ENCODE data around the gene BIRC3.

The BIRC3 gene

DNA sequence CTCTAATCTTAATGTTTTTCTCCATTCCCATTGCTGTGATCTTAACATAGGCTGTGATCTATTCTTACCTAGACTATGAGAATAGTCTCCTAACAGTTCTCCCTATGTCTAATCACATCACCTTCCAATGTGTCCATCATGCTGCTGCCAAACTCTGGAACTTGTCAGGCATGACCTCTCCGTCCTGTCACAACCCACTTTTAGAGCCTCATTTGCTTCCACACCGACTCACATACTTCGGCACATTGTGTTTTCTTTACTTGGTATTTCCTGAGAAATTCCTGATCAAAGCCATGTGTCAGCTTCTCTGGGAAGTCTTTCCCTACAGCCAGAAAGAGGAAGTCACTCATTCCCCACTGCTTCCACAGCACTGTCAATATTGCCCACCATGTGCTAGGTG lies 40.5 kb upstream of the BIRC3 start:
- TF ChIP-seq PAX5 (IDR thresholded peaks at IDR 0.05; ENCODE audit: insufficient read depth, low read length, severe bottlenecking) (no peak), POLR2A (IDR thresholded peaks at IDR 0.05; ENCODE audit: low read depth, low read length) (no peak), POLR2AphosphoS5 (IDR thresholded peaks at IDR 0.05; ENCODE audit: low read depth, low read length) (no peak), SPI1 (IDR thresholded peaks at IDR 0.05; ENCODE audit: low read depth, low read length) (no peak), POU2F2 (IDR thresholded peaks at IDR 0.05; ENCODE audit: low read depth, low read length) (no peak), TAF1 (IDR thresholded peaks at IDR 0.05; ENCODE audit: low read depth, low read length) (no peak)
- FAIRE-seq: no peak
- DNase-seq (ENCODE audit: insufficient read length, low spot score): no peak

DNA sequence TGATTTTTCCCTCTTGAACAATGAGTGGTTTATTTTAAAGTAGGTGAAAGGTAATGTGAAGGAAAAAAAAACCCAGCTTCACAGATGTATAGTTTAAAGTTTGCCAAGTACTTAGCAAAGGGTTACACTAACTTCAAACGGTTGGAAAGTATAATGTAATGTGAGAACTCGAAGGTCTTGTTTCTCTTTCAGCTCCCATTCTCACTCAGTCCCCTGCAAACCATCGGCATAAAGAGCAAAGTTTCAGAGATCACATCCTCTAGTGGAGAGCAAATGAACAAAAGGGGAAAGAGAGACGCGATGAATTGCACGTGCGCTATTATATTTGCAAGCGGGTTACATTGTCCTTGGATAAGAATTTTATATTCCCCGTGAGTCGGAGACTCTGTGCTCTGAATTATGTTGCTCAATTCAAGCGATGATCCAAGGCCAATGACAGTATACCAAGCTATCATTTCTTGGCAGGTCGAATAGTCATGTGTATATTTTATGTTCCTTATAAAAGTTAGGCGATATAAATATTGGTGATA lies 37.6 kb upstream of the BIRC3 start:
- no peak for DNase-seq (ENCODE audit: insufficient read length, low spot score)
- TF ChIP-seq POU2F2 (IDR thresholded peaks at IDR 0.05; ENCODE audit: low read depth, low read length) (no peak), TAF1 (IDR thresholded peaks at IDR 0.05; ENCODE audit: low read depth, low read length) (no peak), POLR2AphosphoS5 (IDR thresholded peaks at IDR 0.05; ENCODE audit: low read depth, low read length) (no peak), SPI1 (IDR thresholded peaks at IDR 0.05; ENCODE audit: low read depth, low read length) (no peak), PAX5 (IDR thresholded peaks at IDR 0.05; ENCODE audit: insufficient read depth, low read length, severe bottlenecking) (no peak), POLR2A (IDR thresholded peaks at IDR 0.05; ENCODE audit: low read depth, low read length) (no peak)
- FAIRE-seq: no peak

GRCh38 chr11:102280245-102280833 lies 36.9 kb upstream of the BIRC3 start:
- FAIRE-seq (no peak), DNase-seq (ENCODE audit: insufficient read length, low spot score) (no peak)
- TF ChIP-seq POLR2AphosphoS5 (IDR thresholded peaks at IDR 0.05; ENCODE audit: low read depth, low read length) (no peak), PAX5 (IDR thresholded peaks at IDR 0.05; ENCODE audit: insufficient read depth, low read length, severe bottlenecking) (no peak), POLR2A (IDR thresholded peaks at IDR 0.05; ENCODE audit: low read depth, low read length) (no peak), TAF1 (IDR thresholded peaks at IDR 0.05; ENCODE audit: low read depth, low read length) (no peak), SPI1 (IDR thresholded peaks at IDR 0.05; ENCODE audit: low read depth, low read length) (no peak), POU2F2 (IDR thresholded peaks at IDR 0.05; ENCODE audit: low read depth, low read length) (no peak)

GRCh38 chr11:102283116-102283485 lies 34.2 kb upstream of the BIRC3 start:
- no peak for DNase-seq (ENCODE audit: insufficient read length, low spot score)
- FAIRE-seq: no peak

GRCh38 chr11:102284008-102284407 lies 33.3 kb upstream of the BIRC3 start:
- DNase-seq (ENCODE audit: insufficient read length, low spot score) (no peak), FAIRE-seq (no peak)
- TF ChIP-seq PAX5 (IDR thresholded peaks at IDR 0.05; ENCODE audit: insufficient read depth, low read length, severe bottlenecking) (no peak), POLR2A (IDR thresholded peaks at IDR 0.05; ENCODE audit: low read depth, low read length) (no peak)

More at GRCh38 chr11:102283116-102283485, 34.2 kb upstream of the BIRC3 start:
- no peak for TF ChIP-seq POLR2A (IDR thresholded peaks at IDR 0.05; ENCODE audit: low read depth, low read length)
- no peak for TF ChIP-seq POU2F2 (IDR thresholded peaks at IDR 0.05; ENCODE audit: low read depth, low read length)
- TF ChIP-seq SPI1 (IDR thresholded peaks at IDR 0.05; ENCODE audit: low read depth, low read length): no peak
- TF ChIP-seq POLR2AphosphoS5 (IDR thresholded peaks at IDR 0.05; ENCODE audit: low read depth, low read length): no peak
- TF ChIP-seq PAX5 (IDR thresholded peaks at IDR 0.05; ENCODE audit: insufficient read depth, low read length, severe bottlenecking): no peak
- no peak for TF ChIP-seq TAF1 (IDR thresholded peaks at IDR 0.05; ENCODE audit: low read depth, low read length)

DNA sequence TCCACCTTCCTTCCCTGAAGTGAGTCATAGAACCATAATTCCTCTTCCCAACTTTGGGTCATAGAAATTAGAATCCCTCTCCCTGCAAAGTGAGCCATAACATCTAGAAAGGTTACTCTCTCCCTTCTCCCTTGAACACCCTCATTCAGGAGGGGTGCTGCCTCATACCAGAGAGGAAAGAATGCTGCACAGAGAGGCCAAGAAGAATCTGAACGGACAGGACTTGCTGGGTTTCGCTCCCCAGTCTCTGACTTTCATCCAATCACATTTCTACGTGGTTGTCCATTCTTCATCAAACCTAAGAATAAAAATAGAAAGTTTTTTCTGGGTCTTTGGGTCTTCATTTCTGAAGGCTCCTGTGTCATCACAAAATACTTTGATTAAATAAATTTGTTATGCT lies 31.0 kb upstream of the BIRC3 start:
- DNase-seq (ENCODE audit: insufficient read length, low spot score) (no peak), FAIRE-seq (no peak)
- TF ChIP-seq POLR2A (IDR thresholded peaks at IDR 0.05; ENCODE audit: low read depth, low read length) (no peak), POLR2AphosphoS5 (IDR thresholded peaks at IDR 0.05; ENCODE audit: low read depth, low read length) (no peak), POU2F2 (IDR thresholded peaks at IDR 0.05; ENCODE audit: low read depth, low read length) (no peak), SPI1 (IDR thresholded peaks at IDR 0.05; ENCODE audit: low read depth, low read length) (no peak), PAX5 (IDR thresholded peaks at IDR 0.05; ENCODE audit: insufficient read depth, low read length, severe bottlenecking) (no peak), TAF1 (IDR thresholded peaks at IDR 0.05; ENCODE audit: low read depth, low read length) (no peak)

DNA sequence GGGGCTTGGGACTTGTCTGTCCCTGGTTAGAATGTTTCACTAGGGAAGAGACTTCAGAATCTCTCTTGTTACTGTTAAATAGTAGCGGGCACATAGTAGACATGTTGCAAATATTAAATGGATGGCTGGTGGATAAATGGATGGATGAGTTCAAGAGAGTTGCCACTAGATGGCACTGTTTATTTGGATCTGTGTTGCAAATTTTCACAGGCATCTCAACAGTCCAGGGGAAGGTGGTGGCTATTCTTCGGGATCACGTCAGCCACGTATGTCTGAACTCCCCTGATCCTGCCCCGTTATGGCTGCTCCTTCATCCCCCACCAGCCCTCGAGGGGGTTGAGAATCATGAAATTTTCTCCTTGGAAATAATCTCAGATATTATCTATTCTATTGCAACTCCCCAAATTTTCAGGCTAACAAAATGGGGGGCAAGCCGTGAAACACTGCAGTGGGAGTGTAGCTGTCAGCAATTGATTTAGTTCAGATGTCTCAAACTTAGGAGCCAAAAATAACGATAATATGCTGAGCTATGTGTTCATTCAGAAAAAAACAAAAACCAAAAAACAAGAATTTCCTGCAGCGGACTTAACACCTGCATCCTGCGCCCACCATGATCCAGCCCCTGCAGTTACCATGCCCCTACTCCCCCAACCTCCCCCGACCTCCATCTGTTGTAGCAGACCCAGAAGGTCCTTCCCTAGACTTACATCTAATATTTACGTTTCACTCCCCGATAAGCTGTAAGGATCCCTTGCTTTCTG lies 29.1 kb upstream of the BIRC3 start:
- DNase-seq (ENCODE audit: insufficient read length, low spot score) (peak; percentile 49), FAIRE-seq (peak; percentile 92)
- TF ChIP-seq POLR2A (IDR thresholded peaks at IDR 0.05; ENCODE audit: low read depth, low read length) (no peak), SPI1 (IDR thresholded peaks at IDR 0.05; ENCODE audit: low read depth, low read length) (no peak), POU2F2 (IDR thresholded peaks at IDR 0.05; ENCODE audit: low read depth, low read length) (no peak), POLR2AphosphoS5 (IDR thresholded peaks at IDR 0.05; ENCODE audit: low read depth, low read length) (no peak), TAF1 (IDR thresholded peaks at IDR 0.05; ENCODE audit: low read depth, low read length) (no peak), PAX5 (IDR thresholded peaks at IDR 0.05; ENCODE audit: insufficient read depth, low read length, severe bottlenecking) (no peak)

DNA sequence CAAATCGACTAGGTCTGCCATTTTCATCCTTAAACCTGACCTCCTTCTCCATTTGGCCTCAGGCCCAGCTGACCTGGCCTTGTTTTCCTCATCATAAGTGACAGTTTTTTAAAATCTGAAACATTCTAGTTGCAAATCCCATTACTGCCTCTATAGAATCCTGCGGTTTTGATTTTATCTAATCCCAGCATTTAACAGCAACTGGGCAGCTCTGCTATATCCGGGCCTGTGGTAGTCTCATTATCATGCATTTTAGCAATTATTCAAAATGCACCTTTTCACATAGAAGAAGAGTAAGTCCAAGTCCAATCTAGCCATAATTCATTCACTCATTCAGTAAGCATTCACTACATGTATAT lies 28.6 kb upstream of the BIRC3 start:
- DNase-seq (ENCODE audit: insufficient read length, low spot score) (no peak), FAIRE-seq (no peak)
- TF ChIP-seq POLR2A (IDR thresholded peaks at IDR 0.05; ENCODE audit: low read depth, low read length) (no peak), PAX5 (IDR thresholded peaks at IDR 0.05; ENCODE audit: insufficient read depth, low read length, severe bottlenecking) (no peak), POU2F2 (IDR thresholded peaks at IDR 0.05; ENCODE audit: low read depth, low read length) (no peak), POLR2AphosphoS5 (IDR thresholded peaks at IDR 0.05; ENCODE audit: low read depth, low read length) (no peak), TAF1 (IDR thresholded peaks at IDR 0.05; ENCODE audit: low read depth, low read length) (no peak), SPI1 (IDR thresholded peaks at IDR 0.05; ENCODE audit: low read depth, low read length) (no peak)

DNA sequence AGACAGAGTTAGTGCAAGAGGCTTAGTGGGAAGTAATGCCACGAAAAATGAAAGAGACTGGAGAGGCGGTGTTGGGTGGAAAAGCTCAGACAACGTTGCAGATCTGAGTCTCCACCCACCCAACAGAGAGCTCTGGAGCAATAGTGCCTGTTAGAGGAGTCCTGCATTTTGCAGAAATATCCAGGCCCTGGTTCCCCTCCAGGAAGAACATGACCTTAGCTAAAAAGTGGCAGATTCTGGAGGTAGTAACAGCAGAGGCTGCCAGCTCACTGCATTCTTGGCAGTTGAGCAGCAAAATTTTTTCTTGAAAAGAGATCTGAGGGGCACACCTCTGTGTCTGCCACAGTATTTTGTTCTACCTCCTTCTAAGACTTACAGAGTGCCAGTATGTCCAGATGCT lies 27.7 kb upstream of the BIRC3 start:
- DNase-seq (ENCODE audit: insufficient read length, low spot score) (no peak), FAIRE-seq (no peak)
- TF ChIP-seq POU2F2 (IDR thresholded peaks at IDR 0.05; ENCODE audit: low read depth, low read length): no peak
- TF ChIP-seq POLR2AphosphoS5 (IDR thresholded peaks at IDR 0.05; ENCODE audit: low read depth, low read length): no peak
- no peak for TF ChIP-seq PAX5 (IDR thresholded peaks at IDR 0.05; ENCODE audit: insufficient read depth, low read length, severe bottlenecking)
- TF ChIP-seq SPI1 (IDR thresholded peaks at IDR 0.05; ENCODE audit: low read depth, low read length): no peak
- no peak for TF ChIP-seq POLR2A (IDR thresholded peaks at IDR 0.05; ENCODE audit: low read depth, low read length)
- no peak for TF ChIP-seq TAF1 (IDR thresholded peaks at IDR 0.05; ENCODE audit: low read depth, low read length)
